CD1c-positive myeloid dendritic cell (primary cell): ENCODE measurements around the gene HEMK1.

Experiments
- DNase-seq: peaks from one replicate; pipeline ENCODE4 v3.0.0-alpha.2; 2016; ENCODE audit errors: extremely low spot score

Gene HEMK1

GRCh38 chr3:50612970-50613846 lies 43.9 kb downstream of the HEMK1 start:
- DNase-seq: no peak

GRCh38 chr3:50615190-50615589 lies 45.9 kb downstream of the HEMK1 start:
- no peak for DNase-seq

GRCh38 chr3:50616003-50616769 lies 46.9 kb downstream of the HEMK1 start:
- peak; percentile 84 for DNase-seq

GRCh38 chr3:50616770-50617095 lies 47.4 kb downstream of the HEMK1 start:
- DNase-seq: peak; percentile 97

GRCh38 chr3:50617096-50617791 lies 47.9 kb downstream of the HEMK1 start, which contains the start of gene MAPKAPK3:
MAPKAPK3 (plus strand) TSS chr3:50617151; CDS start chr3:50617566, 415 bp downstream.
- peak; percentile 56 for DNase-seq

- DNase-seq: no peak
These were observed 48.7 kb downstream of the HEMK1 start for GRCh38 chr3:50617911-50618481.

GRCh38 chr3:50620420-50620819 lies 51.1 kb downstream of the HEMK1 start:
- peak; percentile 82 for DNase-seq

- DNase-seq: no peak
These were observed 51.5 kb downstream of the HEMK1 start for GRCh38 chr3:50620820-50621219.

GRCh38 chr3:50622881-50623280 lies 53.6 kb downstream of the HEMK1 start:
- DNase-seq: no peak

- peak; percentile 65 for DNase-seq
These were observed 54.6 kb downstream of the HEMK1 start for GRCh38 chr3:50623840-50624474.

GRCh38 chr3:50624634-50625033 lies 55.3 kb downstream of the HEMK1 start:
- DNase-seq: no peak

- no peak for DNase-seq
These were observed 56.2 kb downstream of the HEMK1 start for GRCh38 chr3:50625231-50626182.

GRCh38 chr3:50626401-50626800 lies 57.1 kb downstream of the HEMK1 start:
- DNase-seq: no peak

GRCh38 chr3:50627407-50628051 lies 58.2 kb downstream of the HEMK1 start:
- peak; percentile 82 for DNase-seq

GRCh38 chr3:50628601-50629000 lies 59.3 kb downstream of the HEMK1 start:
- DNase-seq: no peak

GRCh38 chr3:50630394-50630793 lies 61.1 kb downstream of the HEMK1 start:
- DNase-seq: no peak

- DNase-seq: no peak
These were observed 61.6 kb downstream of the HEMK1 start for GRCh38 chr3:50630877-50631276.

- peak; percentile 79 for DNase-seq
These were observed 63.1 kb downstream of the HEMK1 start for GRCh38 chr3:50632450-50632849.

- DNase-seq: peak; percentile 39
These were observed 64.0 kb downstream of the HEMK1 start for GRCh38 chr3:50633230-50633790.
